HL-60 (cell line): ENCODE results near the gene ZC3H7A.

Experiments
- GABPA ChIP-seq: IDR thresholded peaks from 2 replicates; pipeline ENCODE4 v1.6.1; 2012; ENCODE audit warnings: low read depth
- TF ChIP-seq, protein P1 (sequence below): IDR thresholded peaks from one replicate; pipeline ENCODE4 v1.5.1; 2011; ENCODE audit warnings: low read length, control low read depth, inconsistent platforms; ENCODE audit not compliant: insufficient read depth
- TF ChIP-seq, protein P2 (sequence below): IDR thresholded peaks from 2 replicates; pipeline ENCODE4 v1.6.1; 2012; ENCODE audit warnings: low read depth; ENCODE audit not compliant: insufficient replicate concordance

DNA sequence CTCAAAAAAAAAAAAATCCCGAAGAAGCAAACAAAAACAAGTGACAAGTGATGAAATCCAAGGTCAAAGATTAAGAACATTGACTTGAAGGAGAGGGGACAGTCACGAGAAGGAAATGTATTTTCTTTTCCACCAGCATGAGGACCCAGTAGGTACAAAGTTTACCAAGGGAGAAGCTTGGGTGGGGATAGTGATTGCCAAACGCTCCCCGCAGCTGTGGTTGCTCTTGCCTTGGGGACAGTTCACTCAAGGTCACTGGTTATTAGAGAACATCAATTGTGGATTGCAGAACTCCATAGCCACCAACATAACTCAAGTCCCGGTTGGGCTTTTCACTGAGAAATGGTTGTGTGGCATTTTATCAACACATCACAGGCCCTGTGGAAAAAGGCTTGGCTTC lies 27.3 kb upstream of the ZC3H7A start:
- no peak for TF ChIP-seq GABPA
- TF ChIP-seq, protein P1, sequence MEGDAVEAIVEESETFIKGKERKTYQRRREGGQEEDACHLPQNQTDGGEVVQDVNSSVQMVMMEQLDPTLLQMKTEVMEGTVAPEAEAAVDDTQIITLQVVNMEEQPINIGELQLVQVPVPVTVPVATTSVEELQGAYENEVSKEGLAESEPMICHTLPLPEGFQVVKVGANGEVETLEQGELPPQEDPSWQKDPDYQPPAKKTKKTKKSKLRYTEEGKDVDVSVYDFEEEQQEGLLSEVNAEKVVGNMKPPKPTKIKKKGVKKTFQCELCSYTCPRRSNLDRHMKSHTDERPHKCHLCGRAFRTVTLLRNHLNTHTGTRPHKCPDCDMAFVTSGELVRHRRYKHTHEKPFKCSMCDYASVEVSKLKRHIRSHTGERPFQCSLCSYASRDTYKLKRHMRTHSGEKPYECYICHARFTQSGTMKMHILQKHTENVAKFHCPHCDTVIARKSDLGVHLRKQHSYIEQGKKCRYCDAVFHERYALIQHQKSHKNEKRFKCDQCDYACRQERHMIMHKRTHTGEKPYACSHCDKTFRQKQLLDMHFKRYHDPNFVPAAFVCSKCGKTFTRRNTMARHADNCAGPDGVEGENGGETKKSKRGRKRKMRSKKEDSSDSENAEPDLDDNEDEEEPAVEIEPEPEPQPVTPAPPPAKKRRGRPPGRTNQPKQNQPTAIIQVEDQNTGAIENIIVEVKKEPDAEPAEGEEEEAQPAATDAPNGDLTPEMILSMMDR, result no peak
- TF ChIP-seq, protein P2, sequence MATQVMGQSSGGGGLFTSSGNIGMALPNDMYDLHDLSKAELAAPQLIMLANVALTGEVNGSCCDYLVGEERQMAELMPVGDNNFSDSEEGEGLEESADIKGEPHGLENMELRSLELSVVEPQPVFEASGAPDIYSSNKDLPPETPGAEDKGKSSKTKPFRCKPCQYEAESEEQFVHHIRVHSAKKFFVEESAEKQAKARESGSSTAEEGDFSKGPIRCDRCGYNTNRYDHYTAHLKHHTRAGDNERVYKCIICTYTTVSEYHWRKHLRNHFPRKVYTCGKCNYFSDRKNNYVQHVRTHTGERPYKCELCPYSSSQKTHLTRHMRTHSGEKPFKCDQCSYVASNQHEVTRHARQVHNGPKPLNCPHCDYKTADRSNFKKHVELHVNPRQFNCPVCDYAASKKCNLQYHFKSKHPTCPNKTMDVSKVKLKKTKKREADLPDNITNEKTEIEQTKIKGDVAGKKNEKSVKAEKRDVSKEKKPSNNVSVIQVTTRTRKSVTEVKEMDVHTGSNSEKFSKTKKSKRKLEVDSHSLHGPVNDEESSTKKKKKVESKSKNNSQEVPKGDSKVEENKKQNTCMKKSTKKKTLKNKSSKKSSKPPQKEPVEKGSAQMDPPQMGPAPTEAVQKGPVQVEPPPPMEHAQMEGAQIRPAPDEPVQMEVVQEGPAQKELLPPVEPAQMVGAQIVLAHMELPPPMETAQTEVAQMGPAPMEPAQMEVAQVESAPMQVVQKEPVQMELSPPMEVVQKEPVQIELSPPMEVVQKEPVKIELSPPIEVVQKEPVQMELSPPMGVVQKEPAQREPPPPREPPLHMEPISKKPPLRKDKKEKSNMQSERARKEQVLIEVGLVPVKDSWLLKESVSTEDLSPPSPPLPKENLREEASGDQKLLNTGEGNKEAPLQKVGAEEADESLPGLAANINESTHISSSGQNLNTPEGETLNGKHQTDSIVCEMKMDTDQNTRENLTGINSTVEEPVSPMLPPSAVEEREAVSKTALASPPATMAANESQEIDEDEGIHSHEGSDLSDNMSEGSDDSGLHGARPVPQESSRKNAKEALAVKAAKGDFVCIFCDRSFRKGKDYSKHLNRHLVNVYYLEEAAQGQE, result no peak
